ENCODE results near the gene TSC22D4.
"Not testable (repeated sequence)": the region's sequence is repeated elsewhere in the genome, so short reads cannot be mapped to it uniquely, and the experiment has no call there.

TSC22D4 gene

DNA sequence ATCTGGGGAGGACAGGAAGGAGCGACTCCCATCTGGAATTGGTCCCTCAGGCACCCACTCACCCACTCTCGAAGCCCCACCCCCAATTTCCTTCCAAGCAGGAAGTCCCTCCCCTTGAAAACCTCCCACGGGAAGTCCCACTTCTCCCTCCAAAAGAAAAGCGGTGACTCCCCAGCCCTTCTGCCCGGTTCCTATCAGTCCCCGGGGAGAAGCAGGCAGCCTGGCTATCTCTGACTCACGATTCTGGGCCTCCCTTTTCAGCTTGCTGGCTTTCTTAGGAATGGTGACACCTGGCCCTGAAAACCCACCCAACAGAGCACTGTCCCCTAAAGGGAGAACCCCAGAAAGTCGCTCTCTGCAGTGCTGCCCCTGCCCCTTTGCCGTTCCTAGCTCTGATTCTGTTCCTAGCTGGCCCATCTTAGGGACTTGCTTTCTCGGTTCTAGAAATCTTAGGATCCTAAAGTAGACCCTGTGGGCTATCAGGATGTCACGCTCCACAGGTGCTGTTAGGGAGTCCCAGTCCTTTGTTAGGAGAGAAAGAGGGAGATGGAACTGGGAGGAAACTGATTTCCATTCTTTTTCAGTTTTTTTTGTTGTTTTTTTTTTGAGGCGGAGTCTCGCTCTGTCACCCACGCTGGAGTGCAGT lies 6.0 kb downstream of the TSC22D4 start:
- peak; percentile 38 for DNase-seq (ENCODE audit: low spot score)

DNA sequence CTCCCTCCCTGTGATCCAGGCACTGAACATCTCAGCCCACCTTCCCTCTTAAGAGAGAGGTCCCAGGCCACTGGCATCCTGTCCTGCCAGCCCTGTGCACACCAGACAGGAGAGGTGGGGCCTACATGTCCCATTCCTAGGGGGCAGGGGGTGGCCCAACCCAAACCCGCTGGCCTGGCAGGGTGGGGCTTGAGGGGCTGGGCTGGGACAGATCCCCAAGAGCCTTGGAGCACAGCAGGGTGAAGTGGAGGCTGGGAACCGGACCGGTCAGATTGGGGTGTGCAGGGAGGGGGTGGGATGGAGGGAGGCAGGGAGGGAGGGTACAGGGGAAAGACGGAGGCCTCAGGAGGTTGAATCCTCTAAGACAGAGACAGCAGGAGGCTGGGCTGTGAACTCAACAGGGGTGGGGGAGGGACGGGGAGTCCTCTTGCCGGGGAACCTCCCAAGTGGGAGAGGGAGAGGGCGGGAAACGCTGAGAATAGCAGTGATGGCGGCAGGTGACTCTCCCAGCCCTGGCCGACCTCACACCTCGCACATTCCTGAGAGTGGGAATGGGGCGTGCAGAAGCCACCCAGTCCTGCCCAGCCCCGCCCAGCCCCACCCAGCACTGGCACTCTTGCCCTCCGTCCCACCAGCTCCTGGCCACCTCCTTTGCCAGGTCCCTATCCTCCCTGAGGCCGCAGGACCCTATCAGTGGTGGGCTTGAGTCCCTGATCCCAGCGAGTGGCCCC lies 6.7 kb downstream of the TSC22D4 start:
- DNase-seq (ENCODE audit: low spot score), result no peak

- DNase-seq (ENCODE audit: low spot score), result no peak
These were observed 8.0 kb downstream of the TSC22D4 start for GRCh38 chr7:100471021-100471420.

- peak; percentile 87 for DNase-seq (ENCODE audit: low spot score)
These were observed 9.6 kb downstream of the TSC22D4 start for GRCh38 chr7:100469227-100470044.

DNA sequence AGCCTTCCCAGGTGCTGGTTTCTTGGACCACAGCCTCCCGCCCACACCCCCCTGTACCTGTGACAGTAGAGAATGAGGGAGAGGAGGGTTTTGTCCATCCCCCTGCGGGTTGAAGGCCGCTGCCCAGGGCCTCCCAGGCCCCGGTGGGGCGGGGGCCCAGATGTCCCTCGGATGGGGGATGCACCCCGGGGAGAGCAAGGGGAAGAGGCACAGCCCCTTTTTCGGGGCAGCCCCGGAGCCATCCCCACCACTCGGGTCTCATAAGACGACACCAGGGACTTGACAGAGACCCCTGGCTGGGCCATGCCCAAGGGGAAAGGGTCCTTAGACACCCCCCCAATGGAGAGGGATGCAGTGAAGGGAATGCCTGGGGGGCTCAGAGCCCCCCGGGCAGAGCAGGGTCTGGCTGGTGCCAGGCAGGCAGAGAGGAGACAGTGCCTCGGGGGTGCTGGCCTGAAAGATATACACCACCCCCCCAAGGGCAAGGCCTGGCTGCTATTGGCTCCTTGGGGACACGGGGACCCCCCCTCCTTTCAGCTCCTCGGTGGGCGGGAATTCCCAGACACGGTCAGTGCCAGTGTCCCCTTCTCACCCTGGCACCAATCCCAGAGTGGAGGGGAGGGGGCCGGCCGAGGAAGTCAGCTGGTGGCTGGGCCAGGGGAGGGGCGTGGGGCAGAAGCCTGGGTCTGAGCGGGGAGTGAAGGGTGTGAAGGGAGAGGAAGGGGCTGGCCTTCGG lies 11.2 kb downstream of the TSC22D4 start:
- DNase-seq (ENCODE audit: low spot score), result no peak

GRCh38 chr7:100466653-100467605 lies 12.1 kb downstream of the TSC22D4 start:
- DNase-seq (ENCODE audit: low spot score), result no peak

- DNase-seq (ENCODE audit: low spot score), result peak; percentile 55
These were observed 13.2 kb downstream of the TSC22D4 start for GRCh38 chr7:100465702-100466311.

DNA sequence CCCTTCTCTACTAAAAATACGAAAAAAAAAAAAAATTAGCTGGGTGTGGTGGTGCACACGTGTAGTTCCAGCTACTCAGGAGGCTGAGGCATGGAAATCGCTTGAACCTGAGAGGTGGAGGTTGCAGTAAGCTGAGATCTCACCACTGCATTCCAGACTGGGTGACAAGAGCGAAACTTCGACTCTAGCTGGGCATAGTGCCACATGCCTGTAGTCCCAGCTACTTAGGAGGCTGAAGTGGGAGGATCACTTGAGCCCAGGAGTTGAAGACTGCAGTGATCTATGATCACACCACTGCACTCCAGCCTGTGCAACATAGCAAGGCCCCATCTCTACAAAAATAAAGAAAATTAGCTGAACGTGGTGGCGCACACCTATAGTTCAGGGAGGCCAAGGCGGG lies 13.7 kb downstream of the TSC22D4 start:
- no peak for DNase-seq (ENCODE audit: low spot score)

DNA sequence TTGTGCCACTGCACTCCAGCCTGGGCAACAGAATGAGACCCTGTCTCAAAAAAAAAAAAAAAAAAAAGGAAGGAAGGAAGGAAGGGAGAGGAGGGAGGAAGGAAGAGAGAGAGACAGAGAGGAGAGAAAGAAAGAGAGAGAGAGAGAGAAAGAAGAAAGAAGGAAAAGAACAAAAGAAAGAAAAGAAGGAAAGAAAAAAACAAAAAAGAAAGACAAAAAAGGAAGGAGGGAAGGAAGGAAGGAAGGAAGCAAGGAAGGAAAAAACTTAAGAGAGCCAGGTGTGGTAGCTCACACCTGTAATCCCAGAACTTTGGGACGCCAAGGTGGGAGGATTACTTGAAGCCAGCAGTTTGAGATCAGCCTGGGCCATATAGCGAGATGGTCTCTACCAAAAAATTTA lies 14.2 kb downstream of the TSC22D4 start:
- no peak for DNase-seq (ENCODE audit: low spot score)

- DNase-seq (ENCODE audit: low spot score), result no peak
These were observed 14.8 kb downstream of the TSC22D4 start, which contains the start of gene SPACDR for GRCh38 chr7:100464210-100464660. Gene SPACDR (minus strand): TSS chr7:100464260. CDS start chr7:100464025, 235 bp downstream.

DNA sequence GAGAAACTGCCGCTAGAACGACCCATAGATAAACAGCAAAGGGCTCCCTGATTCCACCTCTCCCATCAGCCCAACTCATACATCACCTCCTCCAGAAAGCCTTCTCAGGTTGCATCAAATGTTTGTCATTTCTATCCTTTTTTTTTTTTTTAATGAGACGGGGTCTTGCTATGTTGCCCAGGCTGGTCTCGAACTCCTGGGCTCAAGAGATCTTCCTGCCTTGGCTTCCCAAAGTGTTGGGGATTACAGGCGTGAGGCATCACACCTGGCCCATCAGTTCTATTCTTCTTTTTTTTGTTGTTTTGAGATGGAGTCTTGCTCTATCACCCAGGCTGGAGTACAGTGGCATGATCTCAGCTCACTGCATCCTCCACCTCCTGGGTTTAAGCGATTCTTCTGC lies 22.0 kb downstream of the TSC22D4 start:
- DNase-seq (ENCODE audit: low spot score), result no peak

DNA sequence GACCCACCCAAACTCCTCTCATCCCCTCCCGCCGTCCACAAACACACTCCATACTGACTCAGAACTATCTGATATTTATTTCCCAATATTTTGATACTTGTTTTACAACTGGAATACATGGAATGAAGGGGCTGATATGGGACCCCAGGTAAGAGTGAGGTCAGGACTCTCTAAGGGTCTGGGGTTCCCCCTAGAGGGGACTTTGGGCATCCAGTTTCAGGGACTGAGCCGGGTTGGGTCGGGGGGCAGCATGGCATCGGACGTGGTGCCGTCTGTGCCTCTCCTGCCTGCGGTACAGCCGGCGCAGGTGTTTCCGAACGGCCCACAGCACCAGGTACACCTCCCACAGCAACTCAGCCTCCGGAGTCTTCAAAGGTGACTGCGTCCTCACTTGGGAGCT lies 22.5 kb downstream of the TSC22D4 start:
- no peak for DNase-seq (ENCODE audit: low spot score)

GRCh38 chr7:100455206-100455605 lies 23.8 kb downstream of the TSC22D4 start:
- no peak for DNase-seq (ENCODE audit: low spot score)

DNA sequence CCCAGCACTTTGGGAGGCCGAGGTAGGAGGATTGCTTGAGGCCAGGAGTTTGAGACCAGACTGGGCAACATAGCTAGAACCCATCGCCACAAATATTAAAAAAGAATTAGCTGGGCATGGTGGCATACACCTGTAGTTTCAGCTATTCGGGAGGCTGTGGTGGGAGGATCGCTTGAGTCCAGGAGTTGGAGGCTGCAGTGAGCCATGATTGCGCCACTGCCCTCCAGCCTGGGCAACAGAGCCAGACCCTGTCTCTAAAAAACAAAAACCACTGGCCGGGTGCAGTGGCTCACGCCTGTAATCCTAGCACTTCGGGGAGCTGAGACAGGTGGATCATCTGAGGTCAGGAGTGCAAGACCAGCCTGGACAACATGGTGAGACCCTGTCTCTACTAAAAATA lies 25.2 kb downstream of the TSC22D4 start:
- DNase-seq (ENCODE audit: low spot score), result not testable (repeated sequence)

- DNase-seq (ENCODE audit: low spot score), result no peak
These were observed 26.5 kb downstream of the TSC22D4 start for GRCh38 chr7:100452513-100452912.

GRCh38 chr7:100449190-100449795 lies 29.7 kb downstream of the TSC22D4 start:
- no peak for DNase-seq (ENCODE audit: low spot score)

GRCh38 chr7:100447363-100447762 lies 31.7 kb downstream of the TSC22D4 start:
- DNase-seq (ENCODE audit: low spot score), result not testable (repeated sequence)

GRCh38 chr7:100446040-100446439 lies 33.0 kb downstream of the TSC22D4 start:
- DNase-seq (ENCODE audit: low spot score), result no peak

GRCh38 chr7:100444311-100445278 lies 34.4 kb downstream of the TSC22D4 start:
- DNase-seq (ENCODE audit: low spot score), result no peak
